ENCODE measurements around the gene TEAD4. TPM values are rescaled to one million over a fixed set of nuclear protein-coding genes. Genes with fewer than 3 reads are reported as not detected.

Gene TEAD4
- total RNA-seq, 1 experiment from 2014 or later: 33.8 TPM

DNA sequence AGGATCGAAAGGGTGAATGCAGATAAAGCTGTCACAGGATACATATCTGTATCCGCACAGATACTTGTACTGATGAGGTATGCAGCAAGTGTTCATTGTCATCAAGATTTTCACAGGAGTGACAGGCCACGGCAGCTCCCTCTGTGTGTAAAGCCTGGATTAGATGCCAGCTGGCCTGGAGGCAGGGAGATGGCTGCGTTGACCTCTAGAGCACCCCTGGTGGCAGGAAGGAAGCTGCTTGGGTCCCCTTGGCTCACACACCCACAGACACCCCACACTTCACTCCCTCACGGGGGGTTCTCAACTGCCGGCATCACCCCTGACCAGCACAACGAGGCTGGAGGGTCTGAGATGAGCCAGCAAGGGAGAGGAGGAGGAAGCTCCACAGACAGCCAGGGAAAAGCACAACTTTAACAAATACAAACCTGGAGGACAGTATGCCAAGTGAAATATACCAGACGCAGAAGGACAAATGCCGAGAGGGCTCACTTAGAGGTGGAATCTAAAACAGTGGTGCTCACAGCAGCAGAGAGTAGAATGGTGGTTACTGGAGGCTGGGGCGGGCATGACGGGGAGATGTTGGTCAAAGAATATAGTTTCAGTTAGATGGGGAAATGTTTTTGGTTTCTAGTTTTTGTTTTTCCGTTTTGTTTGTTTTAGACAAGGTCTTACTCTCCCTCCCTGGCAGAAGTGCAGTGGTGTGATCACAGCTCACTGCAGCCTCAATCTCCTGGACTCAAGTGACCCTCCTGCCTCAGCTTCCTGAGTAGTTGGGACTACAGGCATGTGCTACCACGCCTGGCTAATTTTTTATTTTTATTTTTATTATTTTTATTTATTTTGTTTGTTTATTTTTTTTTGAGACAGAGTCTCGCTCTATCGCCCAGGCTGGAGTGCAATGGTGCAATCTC lies 45.7 kb downstream of the TEAD4 start:
- ChIA-PET CTCF (interaction anchor here (0.6 to 1.1 kb wide), 2 partner anchors 8 to 37 kb away, joined by 3 read pairs; no protein-coding TSS in a partner anchor), POLR2A (no interaction called here)
- Mint-ChIP-seq H3K36me3 (ENCODE audit: insufficient read depth, unreplicated experiment) (peaks cover 17% of the 10 kb centered on the region), H3K27me3 (ENCODE audit: insufficient read depth, unreplicated experiment) (no peaks in the 10 kb centered on the region), H3K9me3 (ENCODE audit: unreplicated experiment) (no peaks in the 10 kb centered on the region), H3K4me1 (ENCODE audit: insufficient read depth, unreplicated experiment) (no peaks in the 10 kb centered on the region), H3K27ac (ENCODE audit: low read depth, unreplicated experiment) (no peak overlapping the region), H3K4me3 (ENCODE audit: unreplicated experiment) (no peak overlapping the region)
- BruUV-seq (replicated peaks): no TSS peak
- TF ChIP-seq, protein P1, sequence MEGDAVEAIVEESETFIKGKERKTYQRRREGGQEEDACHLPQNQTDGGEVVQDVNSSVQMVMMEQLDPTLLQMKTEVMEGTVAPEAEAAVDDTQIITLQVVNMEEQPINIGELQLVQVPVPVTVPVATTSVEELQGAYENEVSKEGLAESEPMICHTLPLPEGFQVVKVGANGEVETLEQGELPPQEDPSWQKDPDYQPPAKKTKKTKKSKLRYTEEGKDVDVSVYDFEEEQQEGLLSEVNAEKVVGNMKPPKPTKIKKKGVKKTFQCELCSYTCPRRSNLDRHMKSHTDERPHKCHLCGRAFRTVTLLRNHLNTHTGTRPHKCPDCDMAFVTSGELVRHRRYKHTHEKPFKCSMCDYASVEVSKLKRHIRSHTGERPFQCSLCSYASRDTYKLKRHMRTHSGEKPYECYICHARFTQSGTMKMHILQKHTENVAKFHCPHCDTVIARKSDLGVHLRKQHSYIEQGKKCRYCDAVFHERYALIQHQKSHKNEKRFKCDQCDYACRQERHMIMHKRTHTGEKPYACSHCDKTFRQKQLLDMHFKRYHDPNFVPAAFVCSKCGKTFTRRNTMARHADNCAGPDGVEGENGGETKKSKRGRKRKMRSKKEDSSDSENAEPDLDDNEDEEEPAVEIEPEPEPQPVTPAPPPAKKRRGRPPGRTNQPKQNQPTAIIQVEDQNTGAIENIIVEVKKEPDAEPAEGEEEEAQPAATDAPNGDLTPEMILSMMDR (IDR thresholded peaks at IDR 0.05; ENCODE audit: unreplicated experiment): peak; percentile 9
- intact Hi-C loops (cut with micrococcal nuclease): no loop called here
- DNase-seq (ENCODE audit: unreplicated experiment): peak; percentile 5

DNA sequence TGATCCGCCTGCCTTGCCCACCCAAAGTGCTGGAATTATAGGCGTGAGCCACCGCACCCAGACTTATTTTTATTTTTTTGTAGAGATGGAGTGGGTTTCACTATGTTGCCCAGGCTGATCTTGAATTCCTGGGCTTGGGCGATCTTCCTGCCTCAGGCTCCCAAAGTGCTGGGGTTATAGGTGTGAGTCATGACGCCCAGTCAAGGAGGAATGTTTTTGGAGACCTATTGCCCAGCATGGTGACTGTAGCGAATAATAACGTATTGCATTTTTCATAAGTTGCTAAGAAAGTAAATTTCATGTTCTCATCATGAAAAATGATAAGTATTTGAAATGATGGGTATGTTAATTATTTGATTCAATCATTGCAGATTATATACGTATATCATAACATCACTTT lies 46.5 kb downstream of the TEAD4 start:
- intact Hi-C loops (cut with micrococcal nuclease): no loop called here

DNA sequence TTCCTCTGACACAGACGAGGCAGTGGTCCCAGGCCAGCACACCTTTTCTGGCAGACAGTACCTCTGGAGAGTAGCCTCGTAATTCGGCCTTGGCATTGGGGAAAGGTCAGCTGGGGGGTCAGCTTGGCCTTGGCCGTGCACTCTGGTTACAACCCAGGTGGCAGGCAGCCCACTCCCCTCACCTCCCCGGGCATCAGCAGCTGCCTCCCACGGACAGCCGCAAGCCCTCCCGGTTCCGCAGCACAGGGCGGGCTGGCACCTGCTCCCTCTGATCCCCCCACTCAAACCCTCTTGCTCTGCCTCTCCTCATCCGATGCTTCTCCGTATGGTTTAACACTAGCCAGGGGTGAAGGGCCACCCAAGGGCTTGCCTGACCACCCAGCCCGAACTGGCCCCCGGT lies 50.6 kb downstream of the TEAD4 start:
- H3K36me3 Mint-ChIP-seq (ENCODE audit: insufficient read depth, unreplicated experiment): peaks cover 31% of the 10 kb centered on the region
- H3K27ac Mint-ChIP-seq (ENCODE audit: low read depth, unreplicated experiment): no peak overlapping the region

More for the DNA sequence above, 46.5 kb downstream of the TEAD4 start:
- no TSS peak for BruUV-seq (replicated peaks)
- TF ChIP-seq, protein P1 (IDR thresholded peaks at IDR 0.05; ENCODE audit: unreplicated experiment): no peak
- H3K4me3 Mint-ChIP-seq (ENCODE audit: unreplicated experiment): no peak overlapping the region
- no peaks in the 10 kb centered on the region for H3K4me1 Mint-ChIP-seq (ENCODE audit: insufficient read depth, unreplicated experiment)
- peaks cover 14% of the 10 kb centered on the region for H3K36me3 Mint-ChIP-seq (ENCODE audit: insufficient read depth, unreplicated experiment)
- DNase-seq (ENCODE audit: unreplicated experiment): peak; percentile 30
- H3K27me3 Mint-ChIP-seq (ENCODE audit: insufficient read depth, unreplicated experiment): no peaks in the 10 kb centered on the region
- CTCF ChIA-PET: interaction anchor here (0.7 kb wide), 1 partner anchor 40 kb away, joined by 3 read pairs; no protein-coding TSS in a partner anchor
- POLR2A ChIA-PET: no interaction called here
- H3K27ac Mint-ChIP-seq (ENCODE audit: low read depth, unreplicated experiment): no peak overlapping the region
- no peaks in the 10 kb centered on the region for H3K9me3 Mint-ChIP-seq (ENCODE audit: unreplicated experiment)

More for the DNA sequence above, 50.6 kb downstream of the TEAD4 start:
- ChIA-PET POLR2A (no interaction called here), CTCF (no interaction called here)
- intact Hi-C loops (cut with micrococcal nuclease): no loop called here
- no TSS peak for BruUV-seq (replicated peaks)
- Mint-ChIP-seq H3K4me1 (ENCODE audit: insufficient read depth, unreplicated experiment) (no peaks in the 10 kb centered on the region), H3K27me3 (ENCODE audit: insufficient read depth, unreplicated experiment) (no peaks in the 10 kb centered on the region), H3K9me3 (ENCODE audit: unreplicated experiment) (no peaks in the 10 kb centered on the region), H3K4me3 (ENCODE audit: unreplicated experiment) (no peak overlapping the region)
- no peak for DNase-seq (ENCODE audit: unreplicated experiment)
- TF ChIP-seq, protein P1 (IDR thresholded peaks at IDR 0.05; ENCODE audit: unreplicated experiment): no peak
